UCSD-AML1 (cell line): ENCODE measurements around the gene TSTD2.

Source experiments
- DNase-seq: peaks from one replicate; lab custom pipeline; 2025; ENCODE audit not compliant: unreplicated experiment; lab: John Stamatoyannopoulos, UW

TSTD2 gene

GRCh38 chr9:97632985-97633858, at the start of gene TSTD2, which contains the start of gene NCBP1:
TSTD2 (minus strand) TSS chr9:97633368; CDS start chr9:97627562, 5,806 bp downstream.
NCBP1 (plus strand) TSS chr9:97633821; CDS start chr9:97633882, 61 bp downstream.
- DNase-seq = peak; percentile 99

- no peak for DNase-seq
These were observed 49.1 kb upstream of the TSTD2 start for GRCh38 chr9:97682242-97682641.

- no peak for DNase-seq
These were observed 42.5 kb upstream of the TSTD2 start for GRCh38 chr9:97675655-97676054.

- no peak for DNase-seq
These were observed 40.8 kb upstream of the TSTD2 start for GRCh38 chr9:97673922-97674321.

GRCh38 chr9:97672403-97672802, 39.2 kb upstream of the TSTD2 start:
- no peak for DNase-seq

GRCh38 chr9:97670586-97670985, 37.4 kb upstream of the TSTD2 start:
- no peak for DNase-seq

- DNase-seq = no peak
These were observed 35.3 kb upstream of the TSTD2 start for GRCh38 chr9:97668485-97668884.

- DNase-seq = no peak
These were observed 33.9 kb upstream of the TSTD2 start for GRCh38 chr9:97666907-97667686.

GRCh38 chr9:97665742-97666141, 32.6 kb upstream of the TSTD2 start:
- DNase-seq = no peak

- no peak for DNase-seq
These were observed 27.7 kb upstream of the TSTD2 start for GRCh38 chr9:97660847-97661246.

GRCh38 chr9:97660340-97660739, 27.2 kb upstream of the TSTD2 start:
- DNase-seq = no peak

- no peak for DNase-seq
These were observed 26.6 kb upstream of the TSTD2 start for GRCh38 chr9:97659771-97660170.

GRCh38 chr9:97658707-97659106, 25.5 kb upstream of the TSTD2 start:
- DNase-seq = no peak

GRCh38 chr9:97651646-97652045, 18.5 kb upstream of the TSTD2 start:
- DNase-seq = no peak

- no peak for DNase-seq
These were observed 14.8 kb upstream of the TSTD2 start for GRCh38 chr9:97647996-97648395.

GRCh38 chr9:97645720-97646119, 12.6 kb upstream of the TSTD2 start:
- no peak for DNase-seq

GRCh38 chr9:97640325-97640724, 7.2 kb upstream of the TSTD2 start:
- no peak for DNase-seq

- no peak for DNase-seq
These were observed 5.5 kb upstream of the TSTD2 start for GRCh38 chr9:97638666-97639065.

GRCh38 chr9:97636903-97637302, 3.7 kb upstream of the TSTD2 start:
- no peak for DNase-seq

- no peak for DNase-seq
These were observed 1.9 kb upstream of the TSTD2 start for GRCh38 chr9:97635026-97635425.

- no peak for DNase-seq
These were observed 807 bp upstream of the TSTD2 start for GRCh38 chr9:97633859-97634490.
